Lung (tissue), 12 donors: ENCODE measurements around the gene B4GALNT4. TPM values are rescaled to one million over a fixed set of nuclear protein-coding genes. Genes with fewer than 3 reads are reported as not detected.
"Not testable (repeated sequence)": the region's sequence is repeated elsewhere in the genome, so short reads cannot be mapped to it uniquely, and the experiment has no call there.

Source experiments
- ATAC-seq: fragments of 200-7000 bp; cut with Tn5 transposase; one replicate; pipeline ENCODE4 v1.9.1; 2020; ENCODE audit warnings: moderate number of reproducible peaks; ENCODE audit not compliant: insufficient read depth, low FRiP score
- DNase-seq, 3 donors: peaks; one replicate each; pipeline ENCODE4 v3.0.0-alpha.2; 2013 to 2017
- H3K27ac ChIP-seq, 2 donors: one replicate each; pipeline ENCODE4 v1.5.1; 2013; ENCODE audit warnings: mild to moderate bottlenecking in 2 of 2, moderate library complexity in 2 of 2, control low read depth in 1 of 2, inconsistent platforms in 1 of 2, low read depth in 1 of 2, low read length in 1 of 2
- H3K27me3 ChIP-seq, 3 donors: one replicate each; pipeline ENCODE4 v1.5.1; 2013; ENCODE audit warnings: low read length in 2 of 3; ENCODE audit not compliant: control insufficient read depth in 3 of 3, insufficient read depth in 3 of 3
- H3K36me3 ChIP-seq, 4 donors: one replicate each; pipeline ENCODE4 v1.5.1; 2013; ENCODE audit warnings: low read length in 4 of 4, mild to moderate bottlenecking in 1 of 4, moderate library complexity in 1 of 4; ENCODE audit not compliant: control insufficient read depth in 4 of 4, insufficient read depth in 4 of 4
- H3K4me1 ChIP-seq, 5 donors: one replicate each; pipeline ENCODE4 v1.5.1; 2013; ENCODE audit warnings: low read length in 5 of 5, mild to moderate bottlenecking in 2 of 5, moderate library complexity in 1 of 5; ENCODE audit not compliant: control insufficient read depth in 5 of 5, insufficient read depth in 5 of 5
- H3K4me3 ChIP-seq: one replicate; pipeline ENCODE4 v1.5.1; 2013; ENCODE audit warnings: mild to moderate bottlenecking, control low read depth, moderate library complexity
- H3K9ac ChIP-seq, 2 donors: one replicate each; pipeline ENCODE4 v1.5.1; 2013; ENCODE audit warnings: low read length in 2 of 2, control low read depth in 1 of 2; ENCODE audit not compliant: insufficient read depth in 1 of 2
- H3K9me3 ChIP-seq, 4 donors: one replicate each; pipeline ENCODE4 v1.5.1; 2013; ENCODE audit warnings: low read length in 3 of 4, mild to moderate bottlenecking in 1 of 4, moderate library complexity in 1 of 4; ENCODE audit not compliant: control insufficient read depth in 4 of 4, insufficient read depth in 3 of 4
- WGBS, 2 donors: extraction: QIAGEN DNeasy Blood & Tissue Kit; methylation state at CpG; one replicate each; pipeline ENCODE4 v1.1.7; 2013; 5-methylcytosine and 5-hydroxymethylcytosine counted together
- polyA plus RNA-seq, 2 donors: library from polyadenylated mRNA; stranded (reverse); fragments of 200-250 nt; gene quantifications; one replicate each; pipeline ENCODE4 v1.2.1, GENCODE V29; 2013
- total RNA-seq, 2 donors: library from RNA; depleted of rRNA in 1 of 2; stranded (reverse); fragments of >200 nt in 1 of 2; gene quantifications; one replicate each; pipeline ENCODE4 v1.2.1, GENCODE V29; 2014 to 2021
- TF ChIP-seq, protein P1 (sequence below): IDR thresholded peaks from 2 replicates; pipeline ENCODE4 v1.5.1; 2012; ENCODE audit warnings: mild to moderate bottlenecking; ENCODE audit errors: control extremely low read depth, extremely low read depth
- donor health status: control.
- donor health status: control.
- donor health status: Bipolar disorder and iron deficiency.
- donor health status: healthy.
- donor health status: DM: yes; HTN: yes; CAD: no.

Gene B4GALNT4
- total and polyA plus RNA-seq, 4 donors = 1.4 to 6.8 (median 3.3) TPM

DNA sequence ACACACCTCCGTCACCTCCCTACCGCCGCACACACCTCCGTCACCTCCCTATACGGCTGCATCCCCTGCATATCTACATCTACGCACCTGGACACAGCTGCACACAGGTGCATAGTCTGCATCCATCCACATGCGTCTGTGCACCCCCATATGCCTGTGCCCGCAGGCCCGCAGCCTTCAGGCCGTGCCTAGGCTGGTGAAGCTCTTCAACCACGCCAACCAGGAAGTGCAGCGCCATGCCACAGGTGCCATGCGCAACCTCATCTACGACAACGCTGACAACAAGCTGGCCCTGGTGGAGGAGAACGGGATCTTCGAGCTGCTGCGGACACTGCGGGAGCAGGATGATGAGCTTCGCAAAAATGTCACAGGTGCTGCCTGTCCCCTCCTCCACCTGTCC, 29.5 kb downstream of the B4GALNT4 start:
- H3K27ac ChIP-seq = no peak overlapping the region
- DNase-seq = peak in 1 of 3 donors; percentile 43
- peaks cover 0 to 10% (median 0%) of the 10 kb centered on the region in 4 donors for H3K36me3 ChIP-seq
- H3K4me3 ChIP-seq = no peak overlapping the region
- H3K9me3 ChIP-seq = no peaks in the 10 kb centered on the region
- whole genome bisulfite sequencing, 2 donors = 84 to 91% methylated on average over 20 of the region's 20 CpGs
- TF ChIP-seq, protein P1, sequence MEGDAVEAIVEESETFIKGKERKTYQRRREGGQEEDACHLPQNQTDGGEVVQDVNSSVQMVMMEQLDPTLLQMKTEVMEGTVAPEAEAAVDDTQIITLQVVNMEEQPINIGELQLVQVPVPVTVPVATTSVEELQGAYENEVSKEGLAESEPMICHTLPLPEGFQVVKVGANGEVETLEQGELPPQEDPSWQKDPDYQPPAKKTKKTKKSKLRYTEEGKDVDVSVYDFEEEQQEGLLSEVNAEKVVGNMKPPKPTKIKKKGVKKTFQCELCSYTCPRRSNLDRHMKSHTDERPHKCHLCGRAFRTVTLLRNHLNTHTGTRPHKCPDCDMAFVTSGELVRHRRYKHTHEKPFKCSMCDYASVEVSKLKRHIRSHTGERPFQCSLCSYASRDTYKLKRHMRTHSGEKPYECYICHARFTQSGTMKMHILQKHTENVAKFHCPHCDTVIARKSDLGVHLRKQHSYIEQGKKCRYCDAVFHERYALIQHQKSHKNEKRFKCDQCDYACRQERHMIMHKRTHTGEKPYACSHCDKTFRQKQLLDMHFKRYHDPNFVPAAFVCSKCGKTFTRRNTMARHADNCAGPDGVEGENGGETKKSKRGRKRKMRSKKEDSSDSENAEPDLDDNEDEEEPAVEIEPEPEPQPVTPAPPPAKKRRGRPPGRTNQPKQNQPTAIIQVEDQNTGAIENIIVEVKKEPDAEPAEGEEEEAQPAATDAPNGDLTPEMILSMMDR = no peak
- no peaks in the 10 kb centered on the region for H3K27me3 ChIP-seq
- peaks cover 0 to 13% (median 0%) of the 10 kb centered on the region in 5 donors for H3K4me1 ChIP-seq
- no peak overlapping the region for H3K9ac ChIP-seq
- ATAC-seq = no peak

DNA sequence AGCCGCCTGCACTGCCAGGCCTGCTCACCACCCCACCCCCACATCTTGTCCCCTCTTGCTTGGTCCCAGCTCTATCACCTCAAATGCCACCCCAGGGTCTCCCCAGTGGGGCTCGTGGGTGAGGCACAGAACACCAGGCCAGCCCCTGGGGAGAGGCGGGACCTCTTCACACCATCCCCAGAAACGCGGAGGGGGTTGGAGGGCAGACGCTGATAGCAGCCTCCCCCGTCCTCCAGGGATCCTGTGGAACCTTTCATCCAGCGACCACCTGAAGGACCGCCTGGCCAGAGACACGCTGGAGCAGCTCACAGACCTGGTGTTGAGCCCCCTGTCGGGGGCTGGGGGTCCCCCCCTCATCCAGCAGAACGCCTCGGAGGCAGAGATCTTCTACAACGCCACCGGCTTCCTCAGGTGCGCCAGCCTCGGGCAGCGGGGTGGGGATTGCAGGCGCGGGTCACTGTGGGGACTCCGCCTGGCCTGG, 30.5 kb downstream of the B4GALNT4 start:
- Histone ChIP-seq H3K9ac (no peak overlapping the region), H3K36me3 (peaks cover 0 to 13% (median 0%) of the 10 kb centered on the region in 4 donors), H3K9me3 (no peaks in the 10 kb centered on the region), H3K27ac (no peak overlapping the region), H3K4me3 (no peak overlapping the region), H3K4me1 (peaks cover 0 to 13% (median 0%) of the 10 kb centered on the region in 5 donors), H3K27me3 (no peaks in the 10 kb centered on the region)
- TF ChIP-seq, protein P1 = no peak
- DNase-seq (no peak), ATAC-seq (no peak)
- 41 to 72% methylated on average over 21 of the region's 21 CpGs for WGBS, 2 donors

DNA sequence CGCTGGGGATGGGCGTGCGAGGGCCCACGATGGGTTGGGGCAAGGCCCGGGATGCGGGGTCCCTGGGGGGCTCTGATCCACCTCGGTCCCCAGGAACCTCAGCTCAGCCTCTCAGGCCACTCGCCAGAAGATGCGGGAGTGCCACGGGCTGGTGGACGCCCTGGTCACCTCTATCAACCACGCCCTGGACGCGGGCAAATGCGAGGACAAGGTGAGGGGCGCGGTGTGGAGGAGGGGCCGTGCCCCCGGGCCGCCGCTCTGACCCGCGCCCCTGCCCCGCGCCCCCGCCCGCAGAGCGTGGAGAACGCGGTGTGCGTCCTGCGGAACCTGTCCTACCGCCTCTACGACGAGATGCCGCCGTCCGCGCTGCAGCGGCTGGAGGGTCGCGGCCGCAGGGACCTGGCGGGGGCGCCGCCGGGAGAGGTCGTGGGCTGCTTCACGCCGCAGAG, 31.0 kb downstream of the B4GALNT4 start:
- WGBS, 2 donors = 21 to 66% methylated on average over 21 to 50 of the region's 50 CpGs
- H3K36me3 ChIP-seq = peaks cover 0 to 13% (median 0%) of the 10 kb centered on the region in 4 donors

DNA sequence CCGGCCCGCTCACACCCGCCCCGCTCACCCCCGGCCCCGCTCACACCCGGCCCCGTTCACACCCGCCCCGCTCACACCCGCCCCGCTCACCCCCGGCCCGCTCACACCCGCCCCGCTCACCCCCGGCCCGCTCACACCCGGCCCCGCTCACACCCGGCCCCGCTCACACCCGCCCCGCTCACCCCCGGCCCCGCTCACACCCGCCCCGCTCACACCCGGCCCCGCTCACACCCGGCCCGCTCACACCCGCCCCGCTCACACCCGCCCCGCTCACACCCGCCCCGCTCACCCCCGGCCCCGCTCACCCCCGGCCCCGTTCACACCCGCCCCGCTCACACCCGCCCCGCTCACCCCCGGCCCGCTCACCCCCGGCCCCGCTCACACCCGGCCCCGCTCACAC, 31.9 kb downstream of the B4GALNT4 start:
- peaks cover 0 to 15% (median 0%) of the 10 kb centered on the region in 4 donors for H3K36me3 ChIP-seq
- not testable (repeated sequence) for H3K9me3 ChIP-seq, H3K9ac ChIP-seq, H3K27me3 ChIP-seq, ATAC-seq, H3K27ac ChIP-seq, H3K4me3 ChIP-seq, DNase-seq, H3K4me1 ChIP-seq
- 98% methylated on average over 12 of the region's 52 CpGs; no CpG with 5 or more reads in 1 of the 2 donors for WGBS, 2 donors

More for the DNA sequence above, 31.0 kb downstream of the B4GALNT4 start:
- ATAC-seq = no peak
- no peaks in the 10 kb centered on the region for H3K9me3 ChIP-seq
- no peaks in the 10 kb centered on the region for H3K27me3 ChIP-seq
- no peak for DNase-seq
- no peak overlapping the region for H3K9ac ChIP-seq
- H3K4me3 ChIP-seq = no peak overlapping the region
- H3K27ac ChIP-seq = no peak overlapping the region
- H3K4me1 ChIP-seq = peaks cover 0 to 12% (median 0%) of the 10 kb centered on the region in 5 donors
- TF ChIP-seq, protein P1 = no peak
